Body of pancreas (tissue), 4 donors: Measurements from ENCODE around the gene ASB7. TPM values are rescaled to one million over a fixed set of nuclear protein-coding genes. Genes with fewer than 3 reads are reported as not detected.

Source experiments
- ATAC-seq: fragments of 150-250 bp; one replicate; pipeline ENCODE4 v1.9.1; 2016
- DNase-seq, 4 donors: peaks; one replicate each; pipeline ENCODE4 v3.0.0-alpha.2; 2019
- H3K27ac ChIP-seq, 4 donors: fragments of 200-600 bp; sonication (generic); 1 replicate in 3 of 4; 2 replicates in 1 of 4; pipeline versions ENCODE4 v1.5.1 to v1.6.1; 2016 to 2019; ENCODE audit warnings: mild to moderate bottlenecking in 1 of 4, mixed read lengths in 1 of 4, moderate library complexity in 1 of 4
- H3K27me3 ChIP-seq, 2 donors: fragments of 200-600 bp; sonication (generic); one replicate each; pipeline ENCODE4 v1.6.0; 2016; ENCODE audit warnings: mild to moderate bottlenecking in 1 of 2
- H3K36me3 ChIP-seq, 2 donors: fragments of 200-600 bp; sonication (generic); replicated peaks in 1 of 2; 2 replicates each; pipeline ENCODE4 v1.5.1; 2016; ENCODE audit warnings: low read depth in 2 of 2; ENCODE audit not compliant: insufficient read depth in 1 of 2
- H3K4me1 ChIP-seq: fragments of 200-600 bp; sonication (generic); one replicate; pipeline ENCODE4 v1.6.0; 2016
- H3K4me3 ChIP-seq, 2 donors: fragments of 200-600 bp; sonication (generic); 1 replicate in 1 of 2; 2 replicates in 1 of 2; pipeline ENCODE4 v1.5.1; 2016 to 2019
- H3K9me3 ChIP-seq, 3 donors: fragments of 200-600 bp; sonication (generic); 1 replicate in 2 of 3; 2 replicates in 1 of 3; pipeline ENCODE4 v1.5.1; 2016
- POLR2A ChIP-seq, 3 donors: fragments of 450-650 bp; IDR thresholded peaks; one replicate each; pipeline ENCODE4 v1.6.1; 2016; ENCODE audit warnings: antibody characterized with exemption in 3 of 3, mild to moderate bottlenecking in 2 of 3
- WGBS, 2 donors: methylation state at CpG; one replicate each; pipeline ENCODE4 v1.1.5; 2017; 5-methylcytosine and 5-hydroxymethylcytosine counted together
- intact Hi-C: fragments of 100-400 bp; cut with DNase I; formaldehyde crosslinking; loops from one replicate; pipeline ENCODE4 v1.15.1; 2023
- total RNA-seq, 2 donors: library from RNA; depleted of rRNA; stranded (reverse); fragments of >200 nt; gene quantifications; one replicate each; pipeline ENCODE4 v1.1.0, GENCODE V29; 2016
- TF ChIP-seq, protein P1 (sequence below), 7 experiments: fragments of 450-650 bp in 4 of 7; fragments of 200-600 bp in 3 of 7; sonication (generic) in 3 of 7; IDR thresholded peaks; one replicate each; pipeline ENCODE4 v1.5.1; 2016 to 2019; ENCODE audit warnings: antibody characterized with exemption in 7 of 7

ASB7 gene
- total RNA-seq, 2 donors from 2014 or later, result 7.6 to 8.6 TPM

DNA sequence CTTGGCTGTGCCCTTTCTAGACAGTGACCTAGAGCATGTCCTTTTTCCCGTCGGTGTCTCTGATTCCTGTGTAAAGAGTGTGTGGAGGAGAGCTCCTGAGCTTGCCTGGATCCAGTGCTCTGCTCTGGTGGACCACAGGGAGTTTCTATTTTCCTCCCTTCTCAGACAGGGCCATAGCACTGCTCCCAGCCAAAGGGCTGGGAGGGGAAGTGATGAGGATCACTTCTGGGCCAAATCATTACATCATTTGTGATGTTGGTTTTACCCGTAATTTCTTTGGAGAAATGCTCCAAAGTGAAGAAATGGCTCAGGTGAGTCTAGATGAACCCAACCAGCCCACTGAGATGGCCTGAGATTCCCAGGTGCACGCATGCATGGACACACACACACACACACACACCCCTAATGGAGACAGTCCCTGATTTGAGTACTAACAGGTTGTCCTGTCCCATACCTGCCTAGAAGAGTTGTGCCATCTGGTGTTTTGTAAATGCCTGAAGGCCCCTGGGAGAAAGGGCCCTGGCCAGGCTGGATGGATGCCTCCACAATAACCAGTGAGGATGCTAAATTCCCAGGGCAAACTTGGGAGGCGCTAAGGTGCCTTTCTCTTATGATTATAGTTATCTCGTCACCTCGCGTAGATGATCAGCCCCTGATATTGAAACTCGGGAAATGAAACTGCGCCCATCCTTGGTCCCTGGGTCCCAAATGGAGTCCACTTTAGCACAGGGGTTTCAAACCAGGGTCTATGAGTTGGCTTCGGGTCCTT, 86.9 kb downstream of the ASB7 start:
- peaks cover 8% of the 10 kb centered on the region for H3K4me1 ChIP-seq
- H3K9me3 ChIP-seq, result no peaks in the 10 kb centered on the region
- intact Hi-C loops, result loop anchor here (10.0 kb wide), 1 partner anchor 175 kb away; no protein-coding TSS in a partner anchor
- H3K27me3 ChIP-seq, result no peaks in the 10 kb centered on the region
- no peak overlapping the region for H3K27ac ChIP-seq
- no peak overlapping the region for H3K4me3 ChIP-seq
- DNase-seq (no peak), ATAC-seq (no peak)
- H3K36me3 ChIP-seq, result no peaks in the 10 kb centered on the region
- 77 to 86% methylated on average over 11 of the region's 11 CpGs for WGBS, 2 donors
- no peak for TF ChIP-seq POLR2A (IDR thresholded peaks at IDR 0.05)
- TF ChIP-seq, protein P1, sequence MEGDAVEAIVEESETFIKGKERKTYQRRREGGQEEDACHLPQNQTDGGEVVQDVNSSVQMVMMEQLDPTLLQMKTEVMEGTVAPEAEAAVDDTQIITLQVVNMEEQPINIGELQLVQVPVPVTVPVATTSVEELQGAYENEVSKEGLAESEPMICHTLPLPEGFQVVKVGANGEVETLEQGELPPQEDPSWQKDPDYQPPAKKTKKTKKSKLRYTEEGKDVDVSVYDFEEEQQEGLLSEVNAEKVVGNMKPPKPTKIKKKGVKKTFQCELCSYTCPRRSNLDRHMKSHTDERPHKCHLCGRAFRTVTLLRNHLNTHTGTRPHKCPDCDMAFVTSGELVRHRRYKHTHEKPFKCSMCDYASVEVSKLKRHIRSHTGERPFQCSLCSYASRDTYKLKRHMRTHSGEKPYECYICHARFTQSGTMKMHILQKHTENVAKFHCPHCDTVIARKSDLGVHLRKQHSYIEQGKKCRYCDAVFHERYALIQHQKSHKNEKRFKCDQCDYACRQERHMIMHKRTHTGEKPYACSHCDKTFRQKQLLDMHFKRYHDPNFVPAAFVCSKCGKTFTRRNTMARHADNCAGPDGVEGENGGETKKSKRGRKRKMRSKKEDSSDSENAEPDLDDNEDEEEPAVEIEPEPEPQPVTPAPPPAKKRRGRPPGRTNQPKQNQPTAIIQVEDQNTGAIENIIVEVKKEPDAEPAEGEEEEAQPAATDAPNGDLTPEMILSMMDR (IDR thresholded peaks at IDR 0.05), result no peak

DNA sequence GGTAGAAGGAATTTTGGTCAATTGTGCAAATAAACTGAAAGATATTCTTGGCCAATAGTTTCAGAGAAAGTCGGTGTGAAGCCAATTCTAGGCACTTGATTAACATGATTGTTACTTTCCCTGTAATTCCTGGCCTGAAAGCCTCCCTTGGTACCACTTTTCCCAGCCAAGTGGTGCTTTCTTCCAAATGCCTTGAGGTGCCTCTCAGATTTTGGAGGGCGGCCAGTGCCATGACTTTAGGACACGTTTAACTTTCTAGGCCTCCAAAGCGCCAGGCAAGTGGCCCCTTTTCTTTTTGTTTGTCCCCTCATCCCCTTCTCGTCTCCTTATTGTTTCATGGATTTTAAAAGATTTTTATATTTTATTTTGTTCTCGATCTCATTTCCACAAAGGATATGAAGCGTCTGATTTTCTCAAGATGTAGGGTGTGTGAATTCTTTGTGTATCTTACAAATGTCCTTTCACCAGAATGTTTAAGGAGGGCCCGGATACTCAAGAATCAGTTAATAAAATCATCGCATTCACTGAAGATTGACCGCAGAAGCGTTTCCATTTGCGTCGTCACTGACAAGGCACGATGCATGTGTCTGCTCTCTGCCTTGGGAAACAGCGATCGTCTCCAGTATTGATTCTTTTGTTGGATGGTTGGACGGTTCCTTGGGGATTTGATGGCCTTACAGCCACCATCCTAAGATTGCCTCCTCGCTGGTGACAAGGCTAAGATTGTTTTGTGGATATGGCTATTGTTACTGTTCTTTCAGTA, 87.8 kb downstream of the ASB7 start:
- ATAC-seq (no peak), DNase-seq (no peak)
- no peak for TF ChIP-seq POLR2A (IDR thresholded peaks at IDR 0.05)
- TF ChIP-seq, protein P1 (IDR thresholded peaks at IDR 0.05), result no peak
- peaks cover 12% of the 10 kb centered on the region for H3K4me1 ChIP-seq
- intact Hi-C loops, result no loop called here
- H3K36me3 ChIP-seq, result no peaks in the 10 kb centered on the region
- H3K4me3 ChIP-seq, result no peak overlapping the region
- no peaks in the 10 kb centered on the region for H3K27me3 ChIP-seq
- 78 to 85% methylated on average over 18 of the region's 18 CpGs for WGBS, 2 donors
- H3K27ac ChIP-seq, result no peak overlapping the region
- H3K9me3 ChIP-seq, result no peaks in the 10 kb centered on the region

DNA sequence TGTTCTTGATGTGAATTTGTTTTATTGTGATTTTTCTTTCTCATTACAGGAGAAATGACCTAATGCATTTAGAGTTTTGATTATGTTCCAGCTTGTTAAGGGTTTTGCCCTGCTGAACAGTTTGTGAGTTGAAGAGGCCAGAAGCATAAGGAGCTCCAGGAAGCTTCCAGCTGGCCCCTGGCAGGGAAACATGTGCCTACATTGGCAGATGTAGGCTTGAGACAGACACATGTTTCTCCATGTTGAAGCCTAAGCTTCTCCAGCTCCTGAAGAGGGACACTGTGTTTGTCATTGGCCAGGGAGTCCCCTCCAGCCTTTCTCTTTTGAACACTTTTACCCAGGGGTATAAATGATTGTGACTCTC, 88.4 kb downstream of the ASB7 start:
- no peak overlapping the region for H3K27ac ChIP-seq
- intact Hi-C loops, result no loop called here

DNA sequence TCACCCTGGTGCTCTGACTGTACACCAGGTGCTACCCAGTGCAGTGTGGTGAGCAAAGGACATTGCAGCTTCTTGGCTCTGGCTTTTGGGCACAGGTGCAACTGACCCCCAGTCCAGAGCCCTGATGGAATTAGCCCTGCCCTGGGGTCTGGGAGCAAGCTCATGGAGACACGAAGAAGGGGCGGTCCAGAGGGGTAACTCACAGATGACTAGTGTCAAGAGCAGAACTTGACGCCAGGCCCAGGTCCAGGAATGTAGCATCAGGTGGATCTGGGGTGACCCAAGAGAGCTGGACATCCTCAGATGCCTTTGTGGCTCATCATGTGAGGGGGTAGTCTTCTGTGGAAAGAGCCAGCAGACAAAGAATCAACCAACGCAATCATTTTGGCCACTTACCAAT, 88.9 kb downstream of the ASB7 start:
- no peak for TF ChIP-seq POLR2A (IDR thresholded peaks at IDR 0.05)
- TF ChIP-seq, protein P1 (IDR thresholded peaks at IDR 0.05), result no peak
- no peak for DNase-seq

More for the DNA sequence above, 88.4 kb downstream of the ASB7 start:
- Histone ChIP-seq H3K4me1 (peaks cover 12% of the 10 kb centered on the region), H3K36me3 (no peaks in the 10 kb centered on the region), H3K27me3 (no peaks in the 10 kb centered on the region), H3K9me3 (no peaks in the 10 kb centered on the region), H3K4me3 (no peak overlapping the region)
- DNase-seq (no peak), ATAC-seq (no peak)
- TF ChIP-seq POLR2A (IDR thresholded peaks at IDR 0.05), result no peak
- TF ChIP-seq, protein P1 (IDR thresholded peaks at IDR 0.05), result no peak

More for the DNA sequence above, 88.9 kb downstream of the ASB7 start:
- Histone ChIP-seq H3K9me3 (no peaks in the 10 kb centered on the region), H3K4me1 (peaks cover 12% of the 10 kb centered on the region), H3K27ac (no peak overlapping the region), H3K36me3 (no peaks in the 10 kb centered on the region), H3K27me3 (no peaks in the 10 kb centered on the region), H3K4me3 (no peak overlapping the region)
- ATAC-seq, result no peak
- intact Hi-C loops, result no loop called here
- 88 to 94% methylated on average over 4 of the region's 4 CpGs for WGBS, 2 donors
